HCT116 (cell line): Measurements from ENCODE around the gene MAN2B1.

Experiments
- CEBPB ChIP-seq: IDR thresholded peaks from 2 replicates; pipeline ENCODE4 v1.6.1; 2012; ENCODE audit warnings: low read depth
- CTCF ChIP-seq, 3 experiments: fragments of 200-600 bp in 1 of 3; sonication (generic) in 1 of 3; IDR thresholded peaks in 2 of 3; conservative IDR thresholded peaks in 1 of 3; 2 replicates each; pipeline ENCODE4 v1.5.1; 2012 to 2017; ENCODE audit warnings: low read depth in 2 of 3, low read length in 2 of 3, antibody characterized with exemption in 1 of 3, borderline replicate concordance in 1 of 3, control low read depth in 1 of 3, mild to moderate bottlenecking in 1 of 3, mixed read lengths in 1 of 3, mixed run types in 1 of 3, moderate library complexity in 1 of 3; ENCODE audit not compliant: insufficient read depth in 1 of 3
- EGR1 ChIP-seq: IDR thresholded peaks from 2 replicates; pipeline ENCODE4 v1.6.1; 2012; ENCODE audit warnings: low read depth
- EZH2 ChIP-seq: fragments of 200-600 bp; sonication (generic); IDR thresholded peaks from 2 replicates; pipeline ENCODE4 v1.6.1; 2017; ENCODE audit warnings: antibody characterized with exemption, mixed run types
- POLR2A ChIP-seq: IDR thresholded peaks from 2 replicates; pipeline ENCODE4 v1.7.0; 2011; ENCODE audit warnings: borderline replicate concordance; ENCODE audit not compliant: insufficient read depth, insufficient read length; ENCODE audit errors: extremely low read depth
- YY1 ChIP-seq: IDR thresholded peaks from 2 replicates; pipeline ENCODE4 v1.6.1; 2011; ENCODE audit warnings: low read length, low read depth, moderate library complexity, mild to moderate bottlenecking; ENCODE audit not compliant: insufficient replicate concordance; ENCODE audit errors: extremely low read depth
- ZNF274 ChIP-seq: fragments of 200-500 bp; sonication (Bioruptor generic); IDR thresholded peaks from 2 replicates; pipeline ENCODE4 v1.6.1; 2014; ENCODE audit warnings: mild to moderate bottlenecking, low read depth, low read length, inconsistent platforms

DNA sequence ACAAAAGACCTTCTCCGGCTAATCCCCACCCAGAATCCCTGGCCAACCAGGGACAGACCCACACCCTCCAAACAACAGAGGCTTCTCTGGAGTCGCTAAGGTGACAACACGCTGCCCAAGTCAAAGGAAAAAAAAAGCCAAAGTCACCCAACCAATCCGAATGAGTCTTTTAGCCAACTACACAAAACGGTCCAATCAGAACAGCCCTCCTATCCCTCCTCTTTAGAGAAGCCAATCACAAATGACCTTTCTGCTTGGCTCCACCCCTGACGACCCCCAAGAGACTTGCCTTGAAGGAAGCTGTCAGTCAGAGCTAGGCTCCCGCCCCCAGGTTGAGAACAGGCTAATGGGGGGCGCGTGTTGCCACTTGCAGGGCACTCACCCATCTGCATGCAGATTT lies 36.5 kb upstream of the MAN2B1 start:
- TF ChIP-seq CTCF (IDR thresholded peaks at IDR 0.05 in 2 of 3, conservative IDR thresholded peaks at IDR 0.05 in 1 of 3; ENCODE audit: borderline replicate concordance in 1 of 3, insufficient read depth in 1 of 3, low read depth in 2 of 3, low read length in 2 of 3) (no peak), YY1 (no peak), ZNF274 (no peak), POLR2A (no peak), EGR1 (no peak), CEBPB (no peak), EZH2 (no peak)
